Stimulated activated CD4-positive, alpha-beta T cell treated with anti-CD3 and anti-CD28 coated beads, Interleukin-12 subunit alpha, Interleukin-12 subunit beta, amount 100 ng/mL, for 4 hours (primary cell): Measurements from ENCODE around the gene ANTKMT.
A peak's percentile ranks its signal among the peaks of the same experiment; 100 is the strongest.
"Not testable (repeated sequence)": the region's sequence is repeated elsewhere in the genome, so short reads cannot be mapped to it uniquely, and the experiment has no call there.

Source experiments
- DNase-seq: peaks from one replicate; pipeline ENCODE4 v3.0.0-alpha.2; 2020

ANTKMT gene

GRCh38 chr16:728890-729744 lies 8.2 kb downstream of the ANTKMT start:
- DNase-seq: no peak

- no peak for DNase-seq
Measured at GRCh38 chr16:729768-730665, 9.1 kb downstream of the ANTKMT start.

GRCh38 chr16:730666-731509 lies 9.9 kb downstream of the ANTKMT start:
- DNase-seq: no peak

- no peak for DNase-seq
Measured at GRCh38 chr16:732332-732731, 11.4 kb downstream of the ANTKMT start.

GRCh38 chr16:732936-733335 lies 12.0 kb downstream of the ANTKMT start:
- DNase-seq: no peak

- peak; percentile 49 for DNase-seq
Measured at GRCh38 chr16:733382-734207, 12.6 kb downstream of the ANTKMT start.

- DNase-seq: no peak
Measured at GRCh38 chr16:734208-734980, 13.4 kb downstream of the ANTKMT start.

GRCh38 chr16:734981-735881 lies 14.3 kb downstream of the ANTKMT start:
- no peak for DNase-seq

GRCh38 chr16:735982-736453 lies 15.1 kb downstream of the ANTKMT start:
- DNase-seq: no peak

GRCh38 chr16:736936-737481 lies 16.1 kb downstream of the ANTKMT start:
- no peak for DNase-seq

- no peak for DNase-seq
Measured at GRCh38 chr16:739560-740458, 18.9 kb downstream of the ANTKMT start.

- no peak for DNase-seq
Measured at GRCh38 chr16:740459-740763, 19.5 kb downstream of the ANTKMT start.

GRCh38 chr16:740764-741505 lies 20.0 kb downstream of the ANTKMT start, which contains the start of gene CIAO3:
Gene CIAO3 (minus strand): TSS chr16:740997. CDS start chr16:740985, 12 bp downstream.
- DNase-seq: peak; percentile 92

GRCh38 chr16:741986-742629 lies 21.2 kb downstream of the ANTKMT start:
- DNase-seq: no peak

- not testable (repeated sequence) for DNase-seq
Measured at GRCh38 chr16:742894-743293, 21.9 kb downstream of the ANTKMT start.

- no peak for DNase-seq
Measured at GRCh38 chr16:743794-744500, 23.0 kb downstream of the ANTKMT start.

GRCh38 chr16:745739-746138 lies 24.8 kb downstream of the ANTKMT start:
- no peak for DNase-seq
